HAP-1 (cell line): Measurements from ENCODE around the gene MTCL1.

Source experiments
- DNase-seq, 2 experiments: peaks; one replicate each; pipeline ENCODE4 v3.0.0-alpha.2; 2016 to 2020; ENCODE audit warnings: low spot score in 2 of 2
- H3K27me3 ChIP-seq: fragments of 250-450 bp; sonication (Bioruptor Pico); 2 replicates; pipeline ENCODE4 v1.5.1; 2020; ENCODE audit warnings: low read depth, mild to moderate bottlenecking, moderate library complexity
- H3K36me3 ChIP-seq: fragments of 250-450 bp; sonication (Bioruptor Pico); replicated peaks from 2 replicates; pipeline ENCODE4 v1.5.1; 2020; ENCODE audit warnings: mild to moderate bottlenecking
- H3K4me1 ChIP-seq: fragments of 250-450 bp; sonication (Bioruptor Pico); 2 replicates; pipeline ENCODE4 v1.5.1; 2020; ENCODE audit warnings: mild to moderate bottlenecking
- H3K4me3 ChIP-seq: fragments of 250-450 bp; sonication (Bioruptor Pico); 2 replicates; pipeline ENCODE4 v1.5.1; 2020; ENCODE audit warnings: mild to moderate bottlenecking, moderate library complexity
- H3K9me3 ChIP-seq: fragments of 250-450 bp; sonication (Bioruptor Pico); 2 replicates; pipeline ENCODE4 v1.5.1; 2020; ENCODE audit warnings: mild to moderate bottlenecking, moderate library complexity
- in situ Hi-C: fragments of 300-500 bp; cut with MboI; formaldehyde crosslinking; loops from 3 replicates; pipeline ENCODE4 v1.14.3; 2020; ENCODE audit warnings: low sequenced_read_pairs, inconsistent platforms, mixed read lengths

Gene MTCL1

GRCh38 chr18:8876887-8877286 is 171.5 kb downstream of the MTCL1 start:
- Histone ChIP-seq H3K27me3 (0 out of 2 replicates have a peak, but pooled peaks cover 3% of the 10 kb centered on the region), H3K36me3 (no peaks in the 10 kb centered on the region), H3K9me3 (no peaks in the 10 kb centered on the region), H3K4me1 (no peaks in the 10 kb centered on the region), H3K4me3 (no peak overlapping the region)
- in situ Hi-C loops: no loop called here
- no peak for DNase-seq

DNA sequence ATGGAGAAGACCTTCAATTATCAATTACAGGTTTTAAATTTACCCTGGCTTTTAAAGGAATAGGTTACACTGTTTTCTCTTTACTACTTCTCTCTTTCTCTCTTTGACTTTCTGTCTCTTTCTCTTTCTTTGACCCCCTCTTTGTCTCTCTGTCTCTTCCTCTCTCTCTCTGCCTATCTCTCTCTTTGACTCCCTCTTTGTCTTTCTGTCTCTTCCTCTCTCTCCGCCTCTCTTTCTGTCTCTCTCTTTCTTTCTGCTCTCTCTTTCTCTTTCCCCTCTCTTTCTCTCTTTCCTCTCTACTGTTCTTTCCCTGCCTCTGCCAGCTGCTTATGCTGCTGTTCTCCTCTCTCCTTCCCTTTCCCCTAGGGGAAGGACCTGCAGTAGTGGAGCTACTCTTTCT is 175.7 kb downstream of the MTCL1 start:
- in situ Hi-C loops: no loop called here
- H3K27me3 ChIP-seq: no peaks in the 10 kb centered on the region
- H3K4me1 ChIP-seq: no peaks in the 10 kb centered on the region
- no peaks in the 10 kb centered on the region for H3K9me3 ChIP-seq
- no peak overlapping the region for H3K4me3 ChIP-seq
- no peak for DNase-seq
- no peaks in the 10 kb centered on the region for H3K36me3 ChIP-seq
